Inflammatory macrophage treated with lipopolysaccharide for 4 hours (primary cell): ENCODE results near the gene MAMLD1.

Experiments
- DNase-seq: peaks from one replicate; pipeline ENCODE4 v3.0.0-alpha.2; 2020

MAMLD1 gene

GRCh38 chrX:150408007-150408406 is 44.9 kb downstream of the MAMLD1 start:
- DNase-seq: no peak

GRCh38 chrX:150408561-150408960 is 45.4 kb downstream of the MAMLD1 start:
- DNase-seq: no peak

GRCh38 chrX:150409486-150409885 is 46.4 kb downstream of the MAMLD1 start:
- no peak for DNase-seq

GRCh38 chrX:150409964-150410363 is 46.8 kb downstream of the MAMLD1 start:
- no peak for DNase-seq

GRCh38 chrX:150410513-150410912 is 47.4 kb downstream of the MAMLD1 start:
- no peak for DNase-seq

- DNase-seq: no peak
Observed at GRCh38 chrX:150411656-150412055, 48.5 kb downstream of the MAMLD1 start.

- DNase-seq: no peak
Observed at GRCh38 chrX:150414228-150414627, 51.1 kb downstream of the MAMLD1 start.

- no peak for DNase-seq
Observed at GRCh38 chrX:150416469-150416868, 53.4 kb downstream of the MAMLD1 start.

GRCh38 chrX:150421816-150422215 is 58.7 kb downstream of the MAMLD1 start:
- DNase-seq: no peak

GRCh38 chrX:150429594-150429993 is 66.5 kb downstream of the MAMLD1 start:
- peak; percentile 86 for DNase-seq

- DNase-seq: peak; percentile 38
Observed at GRCh38 chrX:150436195-150436594, 73.1 kb downstream of the MAMLD1 start.

GRCh38 chrX:150438165-150438564 is 75.0 kb downstream of the MAMLD1 start:
- no peak for DNase-seq

- peak; percentile 78 for DNase-seq
Observed at GRCh38 chrX:150446151-150446550, 83.0 kb downstream of the MAMLD1 start.

GRCh38 chrX:150446995-150447394 is 83.9 kb downstream of the MAMLD1 start:
- no peak for DNase-seq

GRCh38 chrX:150449313-150449712 is 86.2 kb downstream of the MAMLD1 start:
- no peak for DNase-seq

- no peak for DNase-seq
Observed at GRCh38 chrX:150450519-150451177, 87.5 kb downstream of the MAMLD1 start.

GRCh38 chrX:150451953-150452352 is 88.8 kb downstream of the MAMLD1 start:
- DNase-seq: no peak

GRCh38 chrX:150454083-150454482 is 91.0 kb downstream of the MAMLD1 start:
- DNase-seq: no peak

GRCh38 chrX:150454508-150455214 is 91.5 kb downstream of the MAMLD1 start:
- no peak for DNase-seq

- no peak for DNase-seq
Observed at GRCh38 chrX:150455215-150455608, 92.1 kb downstream of the MAMLD1 start.

- DNase-seq: no peak
Observed at GRCh38 chrX:150456466-150456865, 93.3 kb downstream of the MAMLD1 start.

- DNase-seq: no peak
Observed at GRCh38 chrX:150456941-150457340, 93.8 kb downstream of the MAMLD1 start.

- no peak for DNase-seq
Observed at GRCh38 chrX:150459196-150459595, 96.1 kb downstream of the MAMLD1 start.

- DNase-seq: no peak
Observed at GRCh38 chrX:150460063-150460462, 96.9 kb downstream of the MAMLD1 start.

- DNase-seq: no peak
Observed at GRCh38 chrX:150460781-150461180, 97.7 kb downstream of the MAMLD1 start.
